SU-DHL-6 (cell line): ENCODE measurements around the gene IQCE.

ENCODE experiments used
- H2AFZ ChIP-seq: fragments of 200-600 bp; sonication (generic); 2 replicates; pipeline ENCODE4 v1.6.1; 2014; ENCODE audit warnings: low read depth, mild to moderate bottlenecking, moderate library complexity, mixed read lengths, antibody characterized with exemption, low read length; ENCODE audit not compliant: severe bottlenecking
- H3F3A ChIP-seq: fragments of 200-600 bp; shearing (Covaris generic); 2 replicates; pipeline ENCODE4 v1.6.0; 2016; ENCODE audit warnings: antibody characterized with exemption, mild to moderate bottlenecking; ENCODE audit not compliant: insufficient read depth
- H3K27ac ChIP-seq: fragments of 200-600 bp; sonication (generic); 2 replicates; pipeline ENCODE4 v1.5.1; 2016; ENCODE audit warnings: low read depth, mild to moderate bottlenecking, low read length, moderate library complexity, mixed read lengths
- H3K27me3 ChIP-seq: fragments of 200-600 bp; sonication (generic), shearing (Covaris generic); 2 replicates; pipeline ENCODE4 v1.6.0; 2014; ENCODE audit warnings: mild to moderate bottlenecking, low read length
- H3K36me3 ChIP-seq: fragments of 200-600 bp; sonication (generic); 2 replicates; pipeline ENCODE4 v1.6.1; 2014; ENCODE audit warnings: mild to moderate bottlenecking, low read length, mixed read lengths
- H3K4me2 ChIP-seq: fragments of 300-600, 200-600 bp; shearing (Covaris generic), sonication (generic); 2 replicates; pipeline ENCODE4 v1.6.0; 2014; ENCODE audit warnings: low read length, low read depth, mild to moderate bottlenecking; ENCODE audit not compliant: poor library complexity, severe bottlenecking
- H3K4me3 ChIP-seq: fragments of 200-600 bp; sonication (generic); 2 replicates; pipeline ENCODE4 v1.5.1; 2014; ENCODE audit warnings: antibody characterized with exemption, low read length, mild to moderate bottlenecking, mixed read lengths; ENCODE audit not compliant: insufficient read depth, poor library complexity, severe bottlenecking
- H3K79me2 ChIP-seq: fragments of 200-600 bp; sonication (generic); 2 replicates; pipeline ENCODE4 v1.6.1; 2014; ENCODE audit warnings: mild to moderate bottlenecking, low read length, moderate library complexity; ENCODE audit not compliant: insufficient read depth
- H3K9ac ChIP-seq: fragments of 200-600 bp; sonication (generic); 2 replicates; pipeline ENCODE4 v1.7.0; 2014; ENCODE audit warnings: mild to moderate bottlenecking, low read length
- H3K9me2 ChIP-seq: fragments of 200-600 bp; sonication (generic); replicated peaks from 2 replicates; pipeline ENCODE4 v1.6.1; 2014; ENCODE audit warnings: low read length; ENCODE audit not compliant: insufficient read depth
- H3K9me3 ChIP-seq: fragments of 200-600 bp; sonication (generic); 2 replicates; pipeline ENCODE4 v1.6.1; 2014; ENCODE audit warnings: low read length, mixed read lengths; ENCODE audit not compliant: insufficient read depth
- H4K20me1 ChIP-seq: fragments of 200-600 bp; sonication (generic); 2 replicates; pipeline ENCODE4 v1.6.1; 2014; ENCODE audit warnings: low read depth, mild to moderate bottlenecking, antibody characterized with exemption, low read length, moderate library complexity, mixed read lengths
- CTCF ChIP-seq: fragments of 200-600 bp; sonication (generic); IDR thresholded peaks from one replicate; pipeline ENCODE4 v1.5.1; 2017; ENCODE audit warnings: antibody characterized with exemption, mild to moderate bottlenecking, low read length, moderate library complexity; ENCODE audit not compliant: insufficient read depth, poor library complexity, severe bottlenecking
- EZH2phosphoT487 ChIP-seq: fragments of 200-600 bp; sonication (generic), shearing (Covaris generic); conservative IDR thresholded peaks from 2 replicates; pipeline ENCODE4 v1.6.1; 2018; ENCODE audit warnings: mild to moderate bottlenecking, antibody characterized with exemption, low read length, moderate library complexity, mixed read lengths

IQCE gene

GRCh38 chr7:2512713-2513112 lies 46.1 kb upstream of the IQCE start:
- Histone ChIP-seq H3K4me3 (no peak overlapping the region), H3K27me3 (no peaks in the 10 kb centered on the region), H3K4me2 (no peak overlapping the region), H3K36me3 (no peaks in the 10 kb centered on the region), H3K9me2 (no peaks in the 10 kb centered on the region), H2AFZ (no peak overlapping the region), H3F3A (no peaks in the 10 kb centered on the region), H3K9me3 (no peaks in the 10 kb centered on the region), H3K9ac (no peak overlapping the region), H4K20me1 (no peaks in the 10 kb centered on the region), H3K79me2 (no peaks in the 10 kb centered on the region), H3K27ac (no peak overlapping the region)
- TF ChIP-seq CTCF (no peak), EZH2phosphoT487 (no peak)

GRCh38 chr7:2513702-2514101 lies 45.1 kb upstream of the IQCE start:
- H3K9me2 ChIP-seq: no peaks in the 10 kb centered on the region
- H3K27me3 ChIP-seq: no peaks in the 10 kb centered on the region
- H4K20me1 ChIP-seq: no peaks in the 10 kb centered on the region
- no peak overlapping the region for H3K27ac ChIP-seq
- no peaks in the 10 kb centered on the region for H3K79me2 ChIP-seq
- no peaks in the 10 kb centered on the region for H3F3A ChIP-seq
- TF ChIP-seq EZH2phosphoT487 (no peak), CTCF (no peak)
- no peak overlapping the region for H3K4me2 ChIP-seq
- no peaks in the 10 kb centered on the region for H3K9me3 ChIP-seq
- no peaks in the 10 kb centered on the region for H3K36me3 ChIP-seq
- H2AFZ ChIP-seq: no peak overlapping the region
- no peak overlapping the region for H3K4me3 ChIP-seq
- H3K9ac ChIP-seq: no peak overlapping the region

- no peak overlapping the region for H2AFZ ChIP-seq
- no peaks in the 10 kb centered on the region for H3K9me3 ChIP-seq
- H3K4me2 ChIP-seq: no peak overlapping the region
- no peaks in the 10 kb centered on the region for H3K36me3 ChIP-seq
- H3F3A ChIP-seq: no peaks in the 10 kb centered on the region
- no peaks in the 10 kb centered on the region for H4K20me1 ChIP-seq
- TF ChIP-seq EZH2phosphoT487 (no peak), CTCF (no peak)
- H3K4me3 ChIP-seq: no peak overlapping the region
- H3K9ac ChIP-seq: no peak overlapping the region
- H3K9me2 ChIP-seq: no peaks in the 10 kb centered on the region
- no peaks in the 10 kb centered on the region for H3K27me3 ChIP-seq
- H3K79me2 ChIP-seq: no peaks in the 10 kb centered on the region
- no peak overlapping the region for H3K27ac ChIP-seq
These were observed 44.0 kb upstream of the IQCE start for GRCh38 chr7:2514473-2515423.
